Activated CD4-positive, alpha-beta T cell treated with anti-CD3 and anti-CD28 coated beads for 4 hours (primary cell): ENCODE measurements around the gene EIF4E1B.

Experiments used
- DNase-seq, 2 donors: peaks; one replicate each; pipeline ENCODE4 v3.0.0-alpha.2; 2020

The EIF4E1B gene

DNA sequence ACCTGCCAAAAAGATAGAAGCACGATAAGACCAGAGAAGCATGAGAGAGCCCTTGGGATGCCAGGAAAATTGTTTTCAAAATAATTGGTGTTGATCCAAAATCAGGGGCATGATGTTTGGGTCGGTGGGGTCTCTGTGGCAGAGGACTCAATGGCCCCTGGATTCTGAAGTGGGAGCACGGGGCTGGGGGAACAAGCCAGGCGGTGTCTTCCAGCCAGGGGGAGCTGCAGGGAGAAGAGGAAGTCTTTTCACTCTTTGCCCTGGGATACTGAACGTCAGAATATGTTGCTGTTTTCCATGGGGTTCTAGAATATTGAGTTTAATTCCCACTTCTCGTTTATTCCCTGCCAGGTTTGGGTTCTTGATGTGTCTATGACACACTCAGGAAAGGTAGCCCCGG, 37.2 kb downstream of the EIF4E1B start:
- no peak for DNase-seq

DNA sequence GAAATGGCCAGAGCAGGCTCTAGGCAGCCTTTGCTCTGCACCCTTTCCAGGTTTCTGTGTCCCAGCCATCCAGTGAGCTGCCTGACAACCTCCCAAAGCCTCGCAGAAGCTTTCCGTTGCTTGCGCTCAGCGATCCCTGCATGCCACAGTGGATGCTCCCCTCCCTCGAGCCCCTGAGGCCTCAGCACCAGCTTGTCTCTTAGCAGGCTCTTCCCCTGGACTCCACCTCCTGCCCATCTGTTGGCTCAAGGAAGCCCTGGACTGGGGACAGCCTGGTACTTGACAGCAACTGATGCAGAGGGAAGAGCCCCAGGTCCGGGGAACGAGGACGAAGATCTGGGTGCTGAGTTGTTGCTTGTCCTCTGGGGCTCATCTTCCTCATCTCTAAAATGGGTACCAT, 40.0 kb downstream of the EIF4E1B start:
- no peak for DNase-seq

DNA sequence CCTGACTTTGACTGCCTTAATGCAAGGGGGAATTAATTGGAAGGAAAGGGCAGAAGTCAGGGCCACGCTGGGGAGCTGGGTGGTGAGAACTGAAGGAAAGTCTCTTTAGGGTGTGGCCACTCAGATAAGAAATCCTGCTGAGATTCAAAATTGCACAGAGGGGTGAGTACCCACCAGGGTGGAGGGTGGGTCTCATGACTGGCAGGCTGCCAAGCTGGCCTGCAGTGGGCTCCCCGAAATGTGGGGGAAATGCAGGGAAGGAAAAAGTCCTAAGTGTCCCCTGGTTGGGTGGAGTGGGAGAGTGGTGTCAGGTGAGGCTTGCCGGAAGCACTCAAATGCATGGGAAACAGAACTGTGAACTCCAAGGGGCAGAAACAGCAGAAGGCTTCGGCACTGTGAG, 40.9 kb downstream of the EIF4E1B start:
- no peak for DNase-seq

DNA sequence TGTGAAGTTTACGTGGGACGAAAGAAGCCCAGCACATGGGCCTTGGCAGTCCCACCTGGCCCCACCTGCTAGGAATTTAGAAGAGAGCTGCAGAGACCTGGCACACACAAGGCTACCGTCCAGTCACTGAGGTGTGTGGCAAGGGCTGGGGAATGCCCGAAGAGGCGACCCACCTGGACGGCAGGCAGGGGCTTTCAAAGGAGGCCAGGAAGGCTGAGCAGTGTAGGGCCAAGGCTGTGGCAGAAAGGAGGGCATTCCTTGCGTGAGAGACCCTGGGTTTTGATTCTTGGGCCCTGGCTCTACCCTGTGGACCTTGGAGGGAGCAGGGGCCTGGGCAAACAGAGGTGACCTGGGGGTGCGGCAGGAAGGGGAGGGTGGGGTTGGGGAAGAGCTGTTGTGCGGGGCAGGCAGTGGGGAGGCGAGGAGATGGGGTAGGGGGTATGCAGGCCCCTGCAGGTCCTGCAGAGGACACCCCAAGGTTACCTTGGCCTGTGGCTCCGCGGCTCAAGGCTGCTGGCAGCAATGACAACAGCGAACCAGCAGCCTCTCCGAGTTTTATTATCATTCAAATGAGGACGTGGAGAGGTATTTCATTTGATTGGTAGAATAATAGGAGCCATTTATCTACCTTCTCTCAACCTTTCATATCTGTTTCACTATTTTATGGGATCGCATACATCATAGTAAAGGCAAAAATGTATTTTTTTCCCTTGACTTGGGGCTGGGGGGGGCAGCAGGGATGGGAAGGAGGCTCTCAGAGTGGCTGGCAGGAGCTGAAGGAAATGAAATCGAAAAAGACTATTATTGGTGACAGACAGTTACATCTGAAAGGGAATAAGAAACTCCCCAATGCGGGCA, 41.6 kb downstream of the EIF4E1B start:
- DNase-seq = no peak

DNA sequence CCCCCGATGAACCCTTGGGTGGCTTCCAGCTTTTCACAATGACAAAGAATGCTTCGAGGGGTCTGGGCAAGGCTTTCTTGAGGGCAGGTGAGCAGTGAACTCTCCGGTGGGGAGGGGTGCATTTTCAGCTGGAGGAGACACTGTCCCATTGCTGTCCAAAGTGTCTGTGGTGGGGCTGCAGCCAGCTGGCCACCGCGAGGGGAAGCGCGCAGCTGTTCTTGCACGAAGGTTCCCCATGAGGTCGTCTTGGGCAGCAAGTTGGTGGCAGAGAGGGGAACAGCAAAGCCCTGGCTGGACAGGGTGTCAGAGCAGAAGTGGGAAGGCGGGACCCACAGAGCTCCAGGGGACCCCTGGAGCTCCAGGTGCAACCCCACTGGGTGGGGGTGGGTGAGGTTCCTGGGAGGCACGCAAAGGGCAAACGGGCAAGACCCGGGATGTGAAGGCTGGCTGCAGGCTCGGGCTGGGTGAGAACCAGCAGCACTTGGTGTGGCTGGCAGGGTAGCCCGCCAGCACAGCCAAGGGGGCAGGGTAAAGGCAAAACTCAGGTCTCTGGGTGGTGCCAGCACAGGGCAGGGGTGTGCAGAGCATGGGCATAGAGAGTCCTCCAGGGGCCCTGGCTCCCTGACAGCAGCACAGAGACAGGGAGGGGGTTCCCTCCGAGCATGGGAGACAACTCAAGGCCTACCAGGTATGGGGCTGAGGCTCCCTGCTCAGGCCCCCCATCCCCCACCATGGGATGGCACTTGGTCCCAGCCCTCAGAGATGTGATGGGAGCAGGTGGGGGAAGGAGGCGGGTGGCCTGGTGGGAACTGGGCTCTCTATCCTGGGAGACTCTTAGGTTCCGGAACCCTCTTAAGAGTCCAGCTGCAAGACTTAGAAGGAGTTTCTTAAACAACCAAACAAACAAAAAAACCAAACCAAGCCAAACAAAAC, 43.4 kb downstream of the EIF4E1B start:
- DNase-seq = no peak

DNA sequence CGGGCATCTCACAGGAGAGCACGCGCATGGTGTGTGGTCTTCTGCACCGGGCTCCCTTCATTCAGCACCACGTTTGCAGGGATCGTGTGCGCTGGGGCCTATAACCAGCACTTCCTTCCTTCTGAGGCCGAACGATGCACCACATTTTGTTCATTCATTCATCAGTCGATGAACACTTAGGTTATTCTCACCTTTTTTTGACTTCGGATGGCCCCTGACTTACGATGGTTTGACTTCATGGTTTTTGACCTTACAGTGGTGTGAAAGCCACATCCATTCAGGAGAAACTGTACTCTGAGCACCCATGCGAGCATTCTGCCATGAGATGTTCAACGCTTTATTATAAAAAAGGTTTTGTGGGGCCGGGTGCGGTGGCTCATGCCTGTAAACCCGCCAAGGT, 44.3 kb downstream of the EIF4E1B start:
- DNase-seq = no peak

DNA sequence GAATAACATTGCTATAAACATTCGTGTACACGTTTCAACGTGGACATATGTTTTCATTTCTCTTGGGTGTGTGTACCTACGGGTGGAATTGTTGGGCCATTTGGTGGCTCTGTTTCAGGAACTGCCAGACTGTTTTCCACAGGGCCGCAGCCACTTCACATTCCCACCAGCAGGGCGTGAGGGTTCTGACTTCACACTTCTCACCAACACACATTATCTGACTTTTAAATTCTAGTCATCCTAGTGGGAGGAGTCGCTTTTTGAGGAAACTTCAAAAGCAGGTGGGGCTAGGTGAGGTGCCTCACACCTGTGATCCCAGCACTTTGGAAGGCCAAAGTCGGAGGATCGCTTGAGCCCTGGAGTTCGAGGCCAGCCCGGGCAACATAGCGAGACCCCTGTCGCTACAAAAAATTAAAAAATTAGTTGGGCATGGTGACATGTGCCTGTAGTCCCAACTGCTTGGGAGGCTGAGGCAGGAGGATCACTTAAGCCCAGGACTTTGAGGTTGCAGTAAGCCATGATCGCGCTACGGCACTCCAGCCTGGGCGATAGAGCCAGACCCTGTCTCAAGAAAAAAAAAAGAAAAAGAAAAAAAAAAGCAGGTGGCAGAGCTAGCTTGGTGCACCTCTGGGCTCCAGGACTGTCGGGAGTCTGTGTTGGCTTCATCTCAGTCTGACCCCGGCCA, 45.3 kb downstream of the EIF4E1B start:
- DNase-seq = no peak

DNA sequence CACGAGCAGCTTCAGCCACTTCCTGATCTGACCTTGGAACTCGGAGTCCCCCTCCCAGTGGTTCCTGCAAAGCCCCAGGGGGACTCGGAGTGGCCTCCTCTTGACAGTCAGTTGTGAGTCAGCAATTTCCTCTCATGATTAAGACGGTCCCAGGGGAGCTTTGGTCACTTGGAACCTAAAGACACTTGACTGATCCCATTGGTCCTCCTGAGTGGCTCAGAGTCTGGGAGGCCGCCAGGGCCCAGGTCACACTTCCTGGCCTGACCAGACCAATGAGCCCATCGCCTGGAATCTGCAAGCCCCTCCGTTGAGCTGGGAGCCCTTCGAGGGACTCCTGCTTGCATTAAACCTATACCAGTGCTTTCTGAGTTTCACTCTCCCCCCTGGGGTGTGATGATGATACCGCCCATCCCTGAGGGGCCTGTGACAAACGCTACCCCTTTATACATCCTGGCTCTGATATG, 45.9 kb downstream of the EIF4E1B start:
- DNase-seq = no peak

DNA sequence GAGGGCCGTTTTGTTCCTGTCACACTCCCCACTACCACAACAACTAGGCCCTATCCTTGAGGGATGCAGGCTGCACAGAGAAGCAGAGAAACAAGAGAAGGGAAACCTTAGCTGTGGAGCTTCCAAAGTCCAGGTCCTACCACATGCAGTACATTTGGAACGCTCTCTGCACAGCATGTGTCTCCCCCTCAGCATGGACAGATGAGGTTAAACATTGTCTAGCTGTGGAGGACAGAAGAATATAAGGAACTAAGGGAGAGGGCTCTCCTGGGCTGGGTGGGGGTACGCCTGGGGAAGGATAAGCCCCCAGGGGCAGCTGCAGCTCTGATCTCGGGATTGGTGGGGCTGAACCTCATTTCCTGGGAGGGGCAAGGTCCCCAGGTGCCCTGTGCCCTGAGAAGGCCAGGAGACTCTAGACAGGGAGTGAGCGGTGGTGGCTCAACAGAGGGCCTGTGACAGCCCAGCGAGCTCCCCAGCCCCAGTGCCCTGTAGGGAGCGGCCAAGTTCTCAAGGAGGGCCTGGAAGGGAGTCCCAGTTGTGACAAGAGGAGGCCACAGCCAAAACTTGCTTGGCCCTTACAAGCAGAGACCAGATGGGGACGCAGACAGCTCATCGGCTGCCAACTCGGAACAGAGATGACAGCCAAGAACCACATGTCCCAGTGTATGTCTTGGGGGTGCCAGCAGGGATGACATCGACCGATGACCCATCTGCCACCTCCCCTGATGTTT, 46.9 kb downstream of the EIF4E1B start:
- no peak for DNase-seq

DNA sequence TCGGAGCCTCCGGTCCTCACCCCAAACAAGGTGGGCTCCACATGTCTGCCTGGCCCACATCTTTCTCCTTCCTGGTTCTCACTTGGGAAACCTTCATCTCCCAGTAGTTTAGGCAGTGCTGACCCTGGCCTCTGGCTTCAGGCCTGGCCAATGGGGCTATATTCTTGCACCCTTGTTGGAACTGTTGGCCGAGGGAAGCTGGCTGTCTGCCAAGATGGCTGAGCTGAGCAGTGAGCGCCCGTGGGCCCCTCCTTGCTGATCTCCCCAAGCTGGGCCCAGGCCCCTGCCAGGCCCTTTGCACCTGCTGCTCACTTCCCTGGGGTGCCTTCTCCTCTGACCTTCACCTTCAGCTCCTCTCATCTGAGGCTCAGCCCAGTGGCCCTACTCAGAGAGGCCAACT, 48.1 kb downstream of the EIF4E1B start:
- DNase-seq = no peak

DNA sequence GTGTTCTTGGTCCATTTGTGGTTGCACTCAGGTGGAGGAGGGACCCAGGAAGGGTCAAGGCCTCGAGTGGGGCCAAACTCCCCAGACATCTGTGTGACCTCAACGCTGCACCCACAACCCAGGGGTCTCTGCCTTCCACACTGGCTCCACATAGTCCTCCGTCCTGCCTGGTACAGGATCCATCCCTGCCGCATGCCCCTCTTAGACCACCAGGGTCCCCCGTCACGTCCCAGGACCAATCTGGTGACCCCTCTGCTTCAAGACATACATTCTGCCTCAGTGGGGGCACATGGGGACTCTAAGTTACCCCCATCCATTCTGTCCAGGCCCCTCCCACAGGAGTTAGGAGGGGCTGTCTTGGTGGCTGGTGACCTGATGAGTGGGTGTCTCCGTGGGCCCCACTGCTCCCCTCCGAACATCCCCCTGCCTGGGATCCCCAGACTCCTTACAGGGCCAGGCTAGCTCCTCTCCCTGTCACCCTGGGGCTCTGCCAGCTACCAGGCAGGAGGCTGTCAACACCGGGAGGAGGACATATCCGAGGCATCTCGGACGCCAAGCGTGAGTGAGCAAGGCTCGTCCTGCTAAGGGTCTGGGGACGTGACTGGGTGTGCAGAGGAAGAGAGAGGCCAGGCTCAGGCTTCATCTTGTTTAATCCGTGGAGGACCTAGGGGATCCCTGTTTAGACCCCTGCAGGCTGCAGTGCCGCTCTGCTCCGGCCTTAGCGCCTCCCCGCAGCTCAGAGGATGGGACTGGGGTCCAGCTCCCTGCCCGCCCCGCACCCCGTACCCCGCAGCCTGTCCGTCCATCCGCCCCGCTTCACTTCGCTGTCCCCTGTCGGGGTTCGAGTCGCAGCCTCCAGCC, 49.1 kb downstream of the EIF4E1B start:
- DNase-seq = no peak

DNA sequence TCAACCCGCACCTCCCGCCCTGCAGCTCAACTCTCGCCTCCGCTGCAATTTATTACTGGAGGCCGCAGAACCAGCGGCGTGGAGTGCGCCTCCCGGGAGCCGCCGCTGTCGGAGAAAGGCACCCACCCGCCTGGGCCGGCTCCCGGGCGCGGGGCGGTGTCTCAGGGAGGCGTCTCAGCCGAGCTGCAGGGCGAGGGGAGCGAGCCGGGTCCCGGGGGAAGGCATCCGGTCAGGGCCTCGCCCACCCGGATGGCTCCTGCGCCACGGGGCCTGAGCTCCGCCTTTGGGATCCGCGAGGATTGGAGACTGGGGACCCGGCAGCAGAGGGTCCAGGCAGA, 49.7 kb downstream of the EIF4E1B start:
- no peak for DNase-seq

DNA sequence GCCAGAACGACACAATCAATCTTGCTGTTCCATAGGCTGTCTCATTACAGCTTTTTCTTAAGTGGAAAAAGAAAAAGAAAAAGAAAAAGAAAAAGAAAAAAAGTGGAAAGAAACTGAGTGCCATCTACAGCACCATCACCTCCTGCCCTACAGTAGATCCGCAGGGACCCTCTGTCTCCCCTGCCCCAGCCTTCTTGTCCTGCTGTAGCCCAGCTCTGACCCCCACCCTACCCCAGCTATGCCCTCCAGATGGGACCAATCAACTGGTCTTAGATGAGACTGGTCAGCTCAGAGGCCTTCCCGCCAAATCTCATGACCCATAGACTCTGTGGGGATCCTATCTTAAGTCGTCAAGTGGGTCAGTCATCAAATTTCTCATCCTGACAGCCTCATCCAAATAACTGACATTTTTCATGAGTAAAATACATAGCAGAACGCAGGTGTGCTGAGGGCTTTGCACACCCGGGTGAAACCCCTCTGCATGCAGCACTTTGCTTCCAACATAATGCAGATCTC, 51.6 kb downstream of the EIF4E1B start:
- DNase-seq = no peak

DNA sequence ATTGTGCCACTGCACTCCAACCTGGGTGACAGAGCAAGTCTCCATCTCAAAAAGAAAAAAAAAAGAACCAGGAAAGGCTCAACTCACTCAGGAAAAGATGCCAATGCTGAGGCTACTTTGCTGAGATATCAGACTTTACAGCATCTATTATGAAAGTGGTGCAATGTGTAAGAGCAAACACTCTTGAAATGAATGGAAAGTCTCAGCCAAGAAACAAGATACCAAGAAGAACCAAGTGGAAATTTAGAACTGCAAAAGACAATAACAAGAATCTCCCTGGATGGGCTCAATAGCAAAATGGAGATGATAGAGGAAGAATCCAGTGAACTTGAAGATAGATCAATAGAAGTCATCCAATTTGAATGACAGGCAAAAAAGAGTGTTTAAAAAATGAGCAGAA, 54.5 kb downstream of the EIF4E1B start:
- DNase-seq = no peak

DNA sequence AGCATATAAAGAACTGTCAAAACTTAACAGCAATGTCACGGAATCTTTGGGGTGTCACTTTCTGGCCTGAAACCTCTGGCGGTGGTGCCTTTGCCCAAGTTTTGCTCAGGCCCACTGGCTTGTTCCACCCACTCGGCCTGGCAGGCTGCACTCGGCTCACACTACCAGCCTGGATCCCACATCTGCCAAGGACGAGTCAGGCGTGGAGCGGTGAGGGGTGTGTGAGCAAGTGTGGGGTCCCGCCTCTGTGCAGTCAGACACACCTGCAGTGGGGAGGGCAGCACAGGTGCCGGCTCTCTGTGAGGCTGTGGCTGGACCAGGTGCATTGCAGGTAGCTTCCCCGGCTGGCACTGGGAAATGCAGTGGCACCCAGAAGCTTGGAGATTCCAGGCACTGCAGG, 56.8 kb downstream of the EIF4E1B start:
- no peak for DNase-seq

DNA sequence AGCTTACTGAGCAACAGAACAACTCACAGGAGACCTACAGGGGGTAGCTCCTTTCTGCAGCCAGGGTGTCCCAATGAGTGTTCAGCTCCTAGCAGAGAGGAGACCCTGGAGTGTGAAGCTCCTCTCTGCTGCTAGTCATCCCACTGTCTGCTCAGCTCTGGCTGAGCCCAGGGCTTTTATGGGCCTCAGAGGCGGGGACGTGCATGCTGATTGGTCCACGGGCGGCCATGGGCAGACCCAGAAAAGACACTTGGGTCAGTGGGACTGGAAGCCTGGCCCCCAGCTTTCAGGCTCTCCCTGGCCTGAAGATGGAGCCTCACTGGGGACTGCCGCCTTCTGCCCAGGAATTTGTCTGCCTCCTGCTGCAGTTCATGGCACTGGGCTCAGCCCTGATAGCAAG, 57.4 kb downstream of the EIF4E1B start:
- DNase-seq = no peak

DNA sequence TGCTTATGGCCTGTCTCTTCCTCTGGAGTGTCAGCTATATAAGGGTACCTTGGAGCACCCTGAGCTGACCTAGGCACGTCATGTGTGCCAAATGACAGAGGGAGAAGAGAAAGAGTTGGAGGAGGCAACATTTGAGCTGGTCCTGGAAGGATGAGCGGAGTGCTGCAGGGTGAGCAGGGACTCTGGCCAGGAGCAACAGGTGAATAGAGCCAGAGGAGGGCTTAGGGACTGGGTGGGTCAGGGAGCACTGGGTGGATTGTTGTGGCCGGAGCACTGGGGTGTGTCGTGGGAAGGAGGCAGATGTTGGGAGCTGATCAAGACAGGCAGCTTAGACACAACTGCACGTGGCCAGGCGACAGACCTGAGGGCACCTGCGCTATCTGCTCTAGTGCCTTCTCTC, 60.4 kb downstream of the EIF4E1B start:
- no peak for DNase-seq

DNA sequence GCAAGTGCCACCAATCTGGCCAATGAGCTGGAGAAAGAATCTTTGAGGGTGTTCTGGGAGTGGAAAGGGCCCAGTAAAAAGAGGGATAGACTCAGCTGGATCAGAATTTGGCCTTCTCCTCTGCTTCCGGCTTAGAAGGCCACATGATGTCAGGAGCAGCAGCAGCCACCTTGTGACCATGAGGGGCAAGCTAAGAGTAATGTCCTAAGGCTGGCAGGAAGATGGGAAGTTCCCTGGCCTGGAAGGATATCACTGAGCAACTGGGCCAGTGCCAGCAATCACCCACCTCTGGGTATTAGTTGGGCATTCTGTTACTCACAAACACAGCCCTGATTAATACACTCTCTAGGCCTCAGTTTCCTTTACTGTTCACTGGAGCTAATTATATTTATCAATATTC, 61.0 kb downstream of the EIF4E1B start:
- no peak for DNase-seq

DNA sequence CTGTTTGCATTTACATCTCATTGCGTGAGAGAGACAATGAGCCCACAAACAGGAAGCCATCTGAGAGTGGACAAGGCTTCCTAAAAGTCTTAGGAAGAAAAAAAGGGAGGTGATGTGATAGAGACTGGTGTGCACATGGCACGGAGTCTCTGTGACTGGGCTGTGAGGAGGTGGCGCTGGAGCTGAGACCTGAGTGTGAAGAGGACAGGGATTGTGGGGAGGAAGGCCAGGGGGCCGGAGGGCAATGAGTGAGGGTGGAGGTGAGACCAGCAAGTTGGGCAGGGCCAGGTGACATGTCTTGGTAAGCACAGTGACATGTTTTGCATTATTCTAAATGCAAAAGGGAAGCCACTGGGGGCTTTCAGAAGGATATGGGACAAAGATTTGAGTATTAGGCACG, 61.9 kb downstream of the EIF4E1B start:
- no peak for DNase-seq

DNA sequence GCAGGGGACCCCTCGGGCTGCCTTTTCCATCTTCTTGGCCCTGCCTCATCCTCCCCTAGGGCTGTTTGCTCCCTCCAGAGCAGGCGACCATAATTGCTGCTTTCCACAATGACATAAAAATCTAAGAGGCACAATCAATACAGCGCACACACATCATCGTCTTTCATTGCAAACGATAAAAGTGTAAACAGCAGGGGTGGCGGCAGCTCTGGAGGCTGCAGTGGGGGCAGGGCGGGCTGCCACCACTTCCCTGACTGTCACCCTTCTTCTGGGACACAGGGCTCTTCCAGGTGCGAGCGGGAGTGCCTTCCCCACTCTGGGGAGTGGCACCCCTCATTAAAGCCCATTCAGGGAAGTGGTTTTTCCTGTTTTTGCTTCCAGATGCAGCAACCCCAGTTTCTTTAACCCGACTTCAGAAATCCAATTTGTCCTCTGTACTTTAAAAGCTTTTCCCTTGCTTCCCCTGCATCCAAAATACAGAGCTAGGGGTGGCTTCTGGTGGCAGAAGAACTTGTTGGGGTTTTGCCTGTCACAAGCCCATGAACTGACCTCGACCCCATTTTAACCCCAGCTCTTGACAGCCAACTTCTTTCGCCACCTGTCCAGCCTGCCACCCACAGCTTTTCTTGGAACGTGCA, 62.5 kb downstream of the EIF4E1B start:
- no peak for DNase-seq

DNA sequence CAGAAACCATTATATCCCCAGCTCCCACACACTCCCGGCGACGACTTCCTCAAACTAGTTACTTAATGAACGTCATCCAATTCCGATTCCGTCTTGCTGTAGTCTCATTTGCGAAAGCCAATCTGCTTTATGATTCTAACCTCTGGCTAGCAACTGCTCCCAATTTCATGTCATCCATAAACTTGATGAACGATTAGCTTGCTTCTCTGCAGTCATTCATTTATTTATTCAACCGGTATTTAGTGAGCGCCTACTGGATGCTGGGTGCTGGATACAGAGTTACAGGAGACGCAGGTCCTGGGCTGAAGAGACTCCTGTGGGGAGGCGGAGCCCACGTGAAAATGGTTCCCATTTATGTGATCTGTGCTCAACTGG, 63.0 kb downstream of the EIF4E1B start:
- no peak for DNase-seq
